Fibroblast of skin of scalp (primary cell): Measurements from ENCODE around the gene IL1A.

Experiments
- DNase-seq: peaks from one replicate; pipeline ENCODE4 v3.0.0-alpha.2; 2013

Gene IL1A

DNA sequence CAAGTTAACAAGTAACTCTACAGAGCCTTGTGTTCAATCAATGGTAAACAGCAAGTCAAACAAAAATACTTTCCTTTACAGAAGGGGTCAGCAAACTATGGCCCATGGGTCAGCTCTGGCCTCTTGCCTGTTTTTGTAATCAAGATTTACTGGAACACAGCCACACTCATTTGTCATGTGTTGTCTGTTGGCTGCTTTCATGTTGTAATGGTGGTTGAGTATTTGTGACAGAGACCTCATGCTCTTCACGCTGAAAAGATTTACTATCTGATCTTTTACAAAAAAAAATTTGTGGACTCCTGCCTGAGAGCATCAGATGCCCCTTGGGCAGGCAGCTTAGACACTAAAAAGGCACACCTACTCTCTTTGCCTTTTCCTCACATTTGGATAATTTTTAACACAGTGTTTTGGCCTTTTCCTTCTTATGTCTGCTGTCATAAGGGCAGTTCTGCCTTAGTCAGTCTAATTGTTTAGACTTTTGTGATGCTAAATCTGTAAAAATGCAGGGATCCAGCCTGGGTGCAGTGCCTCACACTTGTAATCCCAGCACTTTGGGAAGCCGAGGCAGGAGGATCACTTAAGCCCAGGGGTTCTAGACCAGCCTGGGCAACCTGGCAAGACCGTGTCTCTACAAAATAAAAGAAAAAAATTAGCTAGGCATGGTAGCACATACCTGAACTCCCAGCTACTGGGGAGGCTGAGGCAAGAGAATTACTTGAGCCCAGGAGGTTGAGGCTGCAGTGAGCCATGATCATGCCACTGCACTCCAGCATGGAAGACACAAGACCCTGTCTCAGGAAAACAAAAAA lies 34.0 kb upstream of the IL1A start:
- no peak for DNase-seq

DNA sequence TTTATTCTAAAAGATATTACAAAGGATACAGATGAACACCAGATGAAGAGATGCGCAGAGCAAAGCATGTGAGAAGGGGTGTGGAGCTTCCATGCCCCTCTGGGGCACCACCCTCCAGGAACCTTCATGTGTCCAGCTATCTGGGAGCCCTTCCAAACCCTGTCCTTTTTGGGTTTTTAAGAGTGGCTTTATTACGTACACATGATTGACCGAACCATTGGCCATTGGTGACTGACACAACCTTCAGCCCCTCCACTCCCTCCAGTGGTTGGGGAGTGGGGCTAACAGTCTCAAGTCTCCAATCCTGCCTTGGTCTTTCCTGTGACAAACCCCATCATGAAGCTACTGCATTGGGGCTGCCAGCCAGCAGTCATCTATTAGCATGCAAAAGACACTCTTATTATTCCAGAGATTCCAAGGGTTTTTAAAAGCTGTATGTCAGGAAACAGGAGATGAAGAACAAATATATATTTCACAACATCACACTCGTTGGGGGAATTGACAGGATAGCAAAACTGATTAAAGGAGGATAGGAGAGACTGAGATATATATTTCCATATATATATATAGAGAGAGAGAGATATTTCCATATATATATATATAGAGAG lies 32.9 kb upstream of the IL1A start:
- DNase-seq: peak; percentile 74

DNA sequence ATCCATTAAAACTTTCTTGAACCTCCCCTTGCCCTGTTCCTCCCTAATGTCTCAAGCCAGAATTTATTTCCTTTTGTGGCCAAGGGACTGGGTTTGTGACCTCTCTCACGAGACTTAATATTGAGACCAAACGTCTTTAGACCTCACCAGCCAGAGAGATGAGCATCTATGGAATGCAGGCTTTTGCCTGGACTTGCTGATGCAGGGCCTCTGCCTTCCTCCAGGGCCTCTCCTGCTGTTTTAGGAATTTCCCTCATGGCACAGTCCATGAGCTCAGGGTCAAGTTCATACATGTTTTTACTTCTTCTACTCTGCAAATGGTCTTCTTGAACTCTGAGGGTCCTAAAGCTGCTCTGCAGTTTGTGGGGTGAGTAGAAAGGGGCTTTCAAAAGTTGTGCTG lies 30.0 kb upstream of the IL1A start:
- DNase-seq: peak; percentile 92

DNA sequence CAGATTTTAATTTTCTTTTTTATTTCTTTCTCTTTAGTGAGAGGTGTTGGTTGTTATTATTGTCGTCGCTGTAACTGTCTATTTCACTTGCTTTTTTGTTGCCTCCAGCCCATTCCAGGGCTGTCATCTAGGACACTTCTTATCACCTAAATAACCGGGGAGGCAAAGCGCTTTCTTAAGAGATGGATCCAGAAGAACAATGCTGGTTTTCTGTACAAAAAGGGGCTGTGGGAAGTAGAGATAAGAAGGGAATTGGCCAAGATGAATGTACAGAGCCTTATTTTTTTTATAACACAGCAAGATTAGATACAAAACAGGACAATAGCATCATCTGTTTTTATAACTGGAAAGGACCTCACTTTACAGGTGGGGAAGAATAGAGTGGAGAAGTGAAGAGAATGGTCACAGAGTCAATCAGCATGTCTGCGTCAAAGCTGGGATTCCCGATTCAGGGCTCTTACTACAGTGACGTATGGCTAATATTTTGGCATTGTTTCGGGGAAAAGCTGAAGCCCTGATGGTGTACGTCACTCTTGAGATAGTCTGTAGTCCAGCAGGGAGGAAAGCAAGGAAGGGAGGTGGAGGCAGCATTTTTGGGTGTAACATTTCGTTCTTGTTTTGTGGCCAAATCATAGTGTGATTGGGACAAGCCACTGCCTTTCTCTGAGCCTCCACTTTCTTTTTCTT lies 29.1 kb upstream of the IL1A start:
- DNase-seq: no peak

GRCh38 chr2:112812318-112813267 lies 28.3 kb upstream of the IL1A start:
- peak; percentile 95 for DNase-seq

DNA sequence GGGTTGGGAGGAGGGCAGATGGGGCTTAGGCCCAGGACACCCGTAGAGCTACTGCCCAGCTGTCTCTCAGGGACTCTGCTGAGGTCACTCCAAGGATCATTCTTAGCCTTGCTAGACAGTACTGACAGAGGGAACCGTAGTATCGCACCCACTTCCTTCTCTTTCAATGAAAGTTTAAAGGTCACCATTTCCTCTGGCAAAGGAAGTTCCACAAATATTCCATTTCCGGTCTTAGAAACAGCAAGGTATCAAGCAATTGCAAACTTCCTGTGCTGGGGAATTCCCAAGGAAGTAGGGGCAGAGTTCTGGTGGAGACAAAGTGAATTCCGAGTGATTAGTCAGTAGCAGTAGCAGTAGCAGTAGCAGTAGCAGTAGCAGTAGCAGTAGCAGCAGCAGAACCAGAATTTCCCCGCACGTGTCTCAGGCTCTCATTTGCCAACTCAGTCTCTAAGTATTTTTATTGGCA lies 27.6 kb upstream of the IL1A start:
- DNase-seq: peak; percentile 95

- no peak for DNase-seq
These were observed 27.1 kb upstream of the IL1A start for GRCh38 chr2:112811276-112811831.

- DNase-seq: no peak
These were observed 24.8 kb upstream of the IL1A start for GRCh38 chr2:112809112-112809511.

DNA sequence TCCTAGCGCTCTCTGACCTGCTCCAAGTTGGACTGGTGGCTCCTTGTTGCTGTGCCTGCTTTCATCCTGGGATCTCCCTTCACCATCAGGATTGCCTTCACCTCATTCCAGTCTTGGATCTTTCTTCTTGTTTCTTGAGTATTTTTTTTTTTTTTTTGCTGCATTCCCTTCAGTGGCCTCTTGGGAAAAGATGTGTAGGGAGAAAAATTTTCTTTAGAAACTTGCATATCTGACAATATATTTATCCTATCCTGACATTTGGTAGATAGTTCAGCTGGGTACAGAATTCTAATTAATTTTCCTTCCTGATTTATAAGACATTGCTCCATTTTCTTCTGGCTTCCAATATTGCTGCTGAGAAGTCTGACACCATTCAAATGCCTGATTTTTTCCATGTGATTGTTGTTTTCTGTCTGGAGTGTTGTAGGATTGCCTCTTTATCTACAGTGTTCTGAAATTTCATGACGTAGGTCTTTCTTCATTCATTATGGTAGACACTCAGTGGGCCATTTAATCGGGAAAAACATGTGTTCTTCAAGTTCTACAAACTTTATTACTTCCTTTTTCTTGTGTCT lies 23.0 kb upstream of the IL1A start:
- DNase-seq: no peak

DNA sequence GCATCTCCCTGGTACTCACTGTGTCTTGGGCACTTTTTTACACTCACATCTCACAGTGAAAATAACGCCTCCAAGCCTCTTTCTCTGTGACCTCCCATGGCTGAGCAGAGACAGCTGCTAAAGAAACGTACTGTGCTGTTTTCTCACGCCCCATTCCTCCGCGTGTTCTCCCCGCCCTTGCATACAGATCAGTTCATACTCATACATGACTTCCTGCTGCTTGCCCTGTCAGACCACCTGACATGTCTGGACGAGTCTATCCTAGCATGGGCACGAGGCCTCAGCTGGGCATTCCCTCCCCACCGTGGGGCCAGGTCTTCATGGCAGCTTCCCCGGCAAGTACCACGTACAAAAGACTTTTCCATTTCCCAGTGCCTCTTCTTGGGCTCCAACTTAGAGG lies 21.2 kb upstream of the IL1A start:
- DNase-seq: no peak

DNA sequence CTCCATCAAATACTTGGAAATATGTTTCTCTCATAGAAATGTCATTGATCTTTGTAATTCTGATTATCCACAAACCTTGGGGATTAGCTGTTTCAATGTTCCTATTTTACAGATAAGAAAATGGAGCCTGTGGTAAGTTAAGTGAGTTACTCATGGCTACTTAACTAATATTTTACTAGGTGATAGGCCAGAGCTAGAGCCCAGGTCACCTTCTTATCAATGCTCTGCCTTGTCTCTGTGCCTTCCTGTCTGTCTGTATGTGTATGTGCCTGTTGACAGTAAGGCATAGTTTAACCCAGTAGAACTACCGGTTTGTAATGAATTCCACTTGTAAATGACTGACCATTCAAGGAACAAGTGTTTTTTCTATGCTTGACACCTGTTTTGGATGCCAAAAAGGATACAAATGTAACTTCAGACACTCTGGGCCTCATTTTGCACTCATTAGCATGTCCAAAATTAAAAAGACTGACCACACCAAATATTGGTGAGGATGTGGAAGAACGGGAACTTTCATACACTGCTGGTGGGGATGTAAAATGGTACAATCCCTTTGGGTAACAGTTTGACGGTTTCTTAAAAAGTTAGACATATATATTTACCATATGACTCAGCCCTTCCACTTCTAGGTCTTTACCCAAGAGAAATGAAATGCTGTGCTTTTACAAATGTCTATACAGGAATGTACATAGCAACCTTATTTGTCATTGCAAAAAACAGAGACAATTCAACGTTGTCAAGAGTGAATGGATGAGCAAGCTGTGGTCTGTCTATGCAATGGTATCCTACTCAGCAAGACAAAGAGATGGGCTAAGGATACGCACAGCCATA lies 19.6 kb upstream of the IL1A start:
- peak; percentile 97 for DNase-seq

GRCh38 chr2:112800881-112801583 lies 16.7 kb upstream of the IL1A start:
- no peak for DNase-seq

- no peak for DNase-seq
These were observed 15.0 kb upstream of the IL1A start for GRCh38 chr2:112798979-112799975.

- no peak for DNase-seq
These were observed 12.2 kb upstream of the IL1A start for GRCh38 chr2:112796486-112796885.

- DNase-seq: no peak
These were observed 11.5 kb upstream of the IL1A start for GRCh38 chr2:112795774-112796173.

DNA sequence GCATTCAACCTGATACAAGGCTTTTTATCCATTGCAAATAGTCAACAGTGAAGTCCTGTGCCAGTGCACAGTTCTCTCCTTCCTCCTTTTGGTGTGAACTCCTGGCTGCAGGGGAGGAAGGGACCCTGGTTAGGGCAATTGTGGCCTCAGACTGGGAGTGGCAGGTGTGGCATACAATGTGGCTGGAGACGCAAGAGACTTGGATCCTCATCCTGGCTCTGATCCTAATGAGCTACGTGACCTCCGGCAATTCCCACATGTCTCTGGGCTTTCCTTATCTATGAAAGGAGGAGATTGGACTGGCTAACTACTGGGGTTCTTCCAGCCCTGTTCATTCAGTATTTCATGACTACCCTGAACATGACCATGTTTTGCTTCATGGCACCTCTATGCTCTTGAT lies 10.5 kb upstream of the IL1A start:
- DNase-seq: no peak

DNA sequence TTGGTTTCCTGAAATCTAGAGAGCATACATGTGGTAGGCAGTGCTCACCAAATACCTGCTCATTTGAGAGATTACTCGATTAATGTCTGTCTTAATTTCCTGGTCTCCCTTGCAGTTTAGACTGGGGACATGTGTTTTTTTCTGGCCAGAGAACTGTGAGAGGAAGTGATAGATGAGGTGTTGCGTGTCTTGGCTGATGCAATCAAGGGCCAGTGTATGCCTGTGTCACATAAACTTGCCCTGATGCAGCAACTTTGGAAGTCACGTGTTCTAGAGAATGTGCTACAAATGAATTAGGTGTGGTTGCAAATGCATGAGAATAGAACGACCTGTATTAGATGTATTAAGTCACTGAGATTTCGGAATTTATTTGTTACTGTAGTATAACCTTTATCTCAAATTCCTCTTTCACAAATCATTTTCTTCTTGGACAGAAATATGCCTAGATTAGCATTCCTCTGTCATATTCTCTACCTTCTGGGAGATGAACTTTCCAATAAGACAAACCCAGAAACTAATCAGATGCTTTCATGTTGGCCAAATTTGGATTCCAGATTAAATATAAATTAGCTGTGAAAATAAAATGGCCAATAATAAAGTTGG lies 9.9 kb upstream of the IL1A start:
- DNase-seq: peak; percentile 73

DNA sequence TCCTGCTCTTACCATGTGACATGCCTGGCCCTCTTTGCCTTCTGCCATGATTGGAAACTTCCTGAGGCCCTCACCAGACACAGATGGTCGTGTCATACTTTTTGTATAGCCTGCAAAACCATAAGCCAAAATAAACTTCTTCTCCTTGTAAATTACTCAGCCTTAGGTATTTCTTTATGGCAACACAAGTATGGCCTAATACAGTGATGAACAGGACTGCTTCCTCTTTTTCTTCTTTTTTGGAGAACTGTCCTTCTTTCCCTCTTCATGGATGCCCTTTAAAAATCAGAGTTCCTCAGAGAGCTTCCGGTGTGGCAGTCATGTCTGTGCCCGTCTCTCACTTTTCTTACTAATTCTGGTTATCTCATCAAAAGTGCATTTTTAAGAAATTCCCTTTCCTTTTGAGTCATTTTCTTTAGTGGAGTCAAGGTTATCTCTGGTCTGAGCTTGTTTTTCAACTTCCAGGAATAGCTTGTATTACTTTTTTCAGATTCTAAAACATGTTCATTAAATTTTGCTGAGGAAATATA lies 9.2 kb upstream of the IL1A start:
- no peak for DNase-seq
